ENCODE data around the gene TNS1.

TNS1 gene

GRCh38 chr2:217916504-217917254, 86.1 kb downstream of the TNS1 start:
- H3K9me3 Mint-ChIP-seq = no peaks in the 10 kb centered on the region
- H3K4me3 Mint-ChIP-seq = no peak overlapping the region
- H3K27ac Mint-ChIP-seq = no peak overlapping the region
- H3K36me3 Mint-ChIP-seq (ENCODE audit: low read depth) = no peaks in the 10 kb centered on the region
- ATAC-seq (no peak), DNase-seq (no peak)
- no peaks in the 10 kb centered on the region for H3K27me3 Mint-ChIP-seq
- H3K4me1 Mint-ChIP-seq = no peaks in the 10 kb centered on the region

DNA sequence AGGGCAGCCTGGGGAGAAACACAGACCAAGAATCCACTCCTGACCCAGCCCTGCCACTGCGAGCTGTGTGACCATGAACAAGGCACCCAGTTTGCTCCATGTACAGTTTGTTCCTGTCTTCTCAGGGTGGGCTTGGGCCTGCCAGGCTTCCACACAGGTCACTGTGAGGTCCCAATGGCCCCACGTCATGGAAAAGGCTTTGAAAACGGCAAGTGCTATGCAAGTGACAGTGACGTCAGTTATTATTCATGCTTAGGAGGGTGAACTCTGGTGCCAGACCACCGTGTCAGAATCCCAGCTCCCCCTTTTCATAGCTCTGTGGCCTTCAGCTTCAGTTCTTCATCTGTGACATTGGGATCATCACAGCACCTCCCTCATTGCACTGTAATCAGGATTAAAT, 87.1 kb downstream of the TNS1 start:
- DNase-seq (no peak), ATAC-seq (no peak)
- H3K9me3 Mint-ChIP-seq = no peaks in the 10 kb centered on the region
- no peaks in the 10 kb centered on the region for H3K27me3 Mint-ChIP-seq
- H3K36me3 Mint-ChIP-seq (ENCODE audit: low read depth) = no peaks in the 10 kb centered on the region
- H3K27ac Mint-ChIP-seq = no peak overlapping the region
- H3K4me3 Mint-ChIP-seq = no peak overlapping the region
- no peaks in the 10 kb centered on the region for H3K4me1 Mint-ChIP-seq

DNA sequence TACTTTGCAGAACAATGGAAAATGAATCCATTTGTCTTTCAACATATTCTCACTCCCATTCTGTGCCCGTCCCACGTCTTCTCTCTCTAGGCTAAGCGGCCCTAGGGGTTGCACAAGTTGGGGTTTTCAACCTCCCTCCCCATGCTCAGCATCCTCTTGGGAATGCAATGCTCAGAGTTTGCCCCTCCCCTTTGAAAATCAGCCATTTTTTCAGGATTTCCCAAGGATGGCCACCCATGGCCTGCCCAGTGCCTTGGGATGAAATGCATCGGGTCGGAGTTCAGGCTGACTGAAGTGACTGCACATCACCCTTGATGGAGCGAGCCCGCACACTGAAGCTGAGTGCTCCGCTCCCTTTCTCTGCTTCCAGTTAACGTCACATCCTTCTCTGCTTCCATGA, 87.9 kb downstream of the TNS1 start:
- H3K27me3 Mint-ChIP-seq = no peaks in the 10 kb centered on the region
- no peak for ATAC-seq
- H3K4me1 Mint-ChIP-seq = no peaks in the 10 kb centered on the region

GRCh38 chr2:217914078-217914477, 88.7 kb downstream of the TNS1 start:
- Mint-ChIP-seq H3K27me3 (no peaks in the 10 kb centered on the region), H3K27ac (no peak overlapping the region), H3K4me3 (no peak overlapping the region), H3K36me3 (ENCODE audit: low read depth) (no peaks in the 10 kb centered on the region), H3K4me1 (no peaks in the 10 kb centered on the region), H3K9me3 (no peaks in the 10 kb centered on the region)
- no peak for DNase-seq
- ATAC-seq = no peak

More for the DNA sequence above, 87.9 kb downstream of the TNS1 start:
- no peaks in the 10 kb centered on the region for H3K9me3 Mint-ChIP-seq
- no peak overlapping the region for H3K27ac Mint-ChIP-seq
- no peaks in the 10 kb centered on the region for H3K36me3 Mint-ChIP-seq (ENCODE audit: low read depth)
- no peak overlapping the region for H3K4me3 Mint-ChIP-seq
- no peak for DNase-seq

- no peak overlapping the region for H3K27ac Mint-ChIP-seq
- no peaks in the 10 kb centered on the region for H3K9me3 Mint-ChIP-seq
- no peaks in the 10 kb centered on the region for H3K4me1 Mint-ChIP-seq
- H3K36me3 Mint-ChIP-seq (ENCODE audit: low read depth) = no peaks in the 10 kb centered on the region
- DNase-seq = no peak
- no peak overlapping the region for H3K4me3 Mint-ChIP-seq
- ATAC-seq = no peak
- H3K27me3 Mint-ChIP-seq = no peaks in the 10 kb centered on the region
These were observed 89.4 kb downstream of the TNS1 start for GRCh38 chr2:217913436-217913835.

- Mint-ChIP-seq H3K36me3 (ENCODE audit: low read depth) (no peaks in the 10 kb centered on the region), H3K4me3 (no peak overlapping the region)
These were observed 90.4 kb downstream of the TNS1 start for GRCh38 chr2:217912098-217913024.

DNA sequence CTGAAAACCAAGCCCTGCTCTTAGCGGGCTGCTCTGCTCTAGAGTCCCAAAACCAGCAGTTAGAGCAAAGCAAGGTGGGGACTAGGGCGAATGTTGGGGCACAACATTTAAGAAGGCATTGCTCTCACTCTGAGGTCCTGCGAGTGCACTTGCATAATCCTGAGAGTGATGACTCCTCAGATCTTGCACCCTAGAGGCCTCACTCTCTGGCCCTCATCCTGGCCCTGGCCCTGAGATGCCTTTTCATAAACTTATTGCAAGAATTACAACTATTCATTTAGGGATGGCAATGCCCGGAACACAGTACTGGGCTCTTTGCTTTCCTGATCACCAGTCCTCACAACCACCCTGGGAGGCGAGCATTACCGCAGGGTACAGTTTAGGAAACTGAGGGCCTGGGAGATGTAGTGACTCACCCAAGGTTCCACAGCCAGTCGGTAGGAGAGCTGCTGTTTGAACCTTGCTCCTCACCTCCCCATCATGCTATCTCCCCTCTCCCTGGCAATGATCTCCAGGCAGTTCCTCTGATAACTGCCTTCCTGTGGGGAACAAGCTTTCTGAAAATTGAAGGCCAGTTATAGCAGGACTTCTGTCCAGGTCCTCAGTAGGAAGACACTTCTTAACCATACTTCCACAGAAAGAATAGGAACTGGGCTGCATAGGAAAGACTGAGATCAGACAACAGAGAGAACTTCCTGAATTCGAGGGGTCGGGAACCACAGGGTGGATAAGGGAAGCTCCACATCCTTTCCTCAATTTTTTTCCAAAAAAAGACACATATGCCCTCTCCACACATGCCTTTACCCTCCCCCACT, 91.3 kb downstream of the TNS1 start:
- no peaks in the 10 kb centered on the region for H3K9me3 Mint-ChIP-seq
- H3K36me3 Mint-ChIP-seq (ENCODE audit: low read depth) = no peaks in the 10 kb centered on the region
- no peak for ATAC-seq
- DNase-seq = no peak
- H3K27ac Mint-ChIP-seq = no peak overlapping the region
- no peak overlapping the region for H3K4me3 Mint-ChIP-seq
- H3K27me3 Mint-ChIP-seq = peaks cover 9% of the 10 kb centered on the region
- no peaks in the 10 kb centered on the region for H3K4me1 Mint-ChIP-seq

More at GRCh38 chr2:217912098-217913024, 90.4 kb downstream of the TNS1 start:
- Mint-ChIP-seq H3K9me3 (no peaks in the 10 kb centered on the region), H3K27ac (no peak overlapping the region), H3K27me3 (peaks cover 3% of the 10 kb centered on the region), H3K4me1 (no peaks in the 10 kb centered on the region)
- ATAC-seq = no peak
- DNase-seq = no peak

DNA sequence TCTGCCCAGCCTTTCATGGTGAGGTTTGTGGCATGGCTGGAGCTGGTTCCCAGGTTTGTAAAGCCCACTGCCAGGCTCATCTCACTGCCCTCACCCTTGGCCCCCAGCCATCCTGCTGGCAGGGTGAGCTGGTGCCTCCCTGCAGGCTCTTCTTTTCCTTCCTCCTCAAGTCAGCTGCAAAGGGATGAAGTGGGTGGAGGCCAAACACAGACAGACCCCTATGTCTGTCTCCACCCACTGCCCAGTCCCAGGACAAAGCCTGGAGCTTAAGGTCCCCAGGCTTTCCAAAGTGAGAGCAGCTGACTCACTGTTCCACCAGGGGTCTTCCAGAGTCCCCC, 92.0 kb downstream of the TNS1 start:
- H3K27ac Mint-ChIP-seq = no peak overlapping the region
- peaks cover 16% of the 10 kb centered on the region for H3K27me3 Mint-ChIP-seq
- H3K4me3 Mint-ChIP-seq = no peak overlapping the region
- no peaks in the 10 kb centered on the region for H3K9me3 Mint-ChIP-seq
- ATAC-seq (no peak), DNase-seq (no peak)
- H3K36me3 Mint-ChIP-seq (ENCODE audit: low read depth) = no peaks in the 10 kb centered on the region
- H3K4me1 Mint-ChIP-seq = peaks cover 2% of the 10 kb centered on the region

GRCh38 chr2:217909156-217909820, 93.5 kb downstream of the TNS1 start:
- H3K4me3 Mint-ChIP-seq = no peak overlapping the region
- no peaks in the 10 kb centered on the region for H3K9me3 Mint-ChIP-seq
- H3K27ac Mint-ChIP-seq = no peak overlapping the region
- peaks cover 22% of the 10 kb centered on the region for H3K27me3 Mint-ChIP-seq
- H3K36me3 Mint-ChIP-seq (ENCODE audit: low read depth) = no peaks in the 10 kb centered on the region
- DNase-seq = no peak
- peaks cover 4% of the 10 kb centered on the region for H3K4me1 Mint-ChIP-seq
- ATAC-seq = peak; percentile 13

GRCh38 chr2:217908544-217908943, 94.3 kb downstream of the TNS1 start:
- Mint-ChIP-seq H3K27ac (no peak overlapping the region), H3K4me1 (peaks cover 4% of the 10 kb centered on the region), H3K9me3 (no peaks in the 10 kb centered on the region), H3K27me3 (peaks cover 24% of the 10 kb centered on the region), H3K36me3 (ENCODE audit: low read depth) (no peaks in the 10 kb centered on the region), H3K4me3 (no peak overlapping the region)
- DNase-seq (no peak), ATAC-seq (no peak)

- no peak for ATAC-seq
- Mint-ChIP-seq H3K4me1 (peaks cover 6% of the 10 kb centered on the region), H3K27me3 (peaks cover 24% of the 10 kb centered on the region), H3K4me3 (no peak overlapping the region), H3K36me3 (ENCODE audit: low read depth) (no peaks in the 10 kb centered on the region), H3K9me3 (no peaks in the 10 kb centered on the region), H3K27ac (no peak overlapping the region)
- no peak for DNase-seq
These were observed 95.5 kb downstream of the TNS1 start for GRCh38 chr2:217907266-217907665.

DNA sequence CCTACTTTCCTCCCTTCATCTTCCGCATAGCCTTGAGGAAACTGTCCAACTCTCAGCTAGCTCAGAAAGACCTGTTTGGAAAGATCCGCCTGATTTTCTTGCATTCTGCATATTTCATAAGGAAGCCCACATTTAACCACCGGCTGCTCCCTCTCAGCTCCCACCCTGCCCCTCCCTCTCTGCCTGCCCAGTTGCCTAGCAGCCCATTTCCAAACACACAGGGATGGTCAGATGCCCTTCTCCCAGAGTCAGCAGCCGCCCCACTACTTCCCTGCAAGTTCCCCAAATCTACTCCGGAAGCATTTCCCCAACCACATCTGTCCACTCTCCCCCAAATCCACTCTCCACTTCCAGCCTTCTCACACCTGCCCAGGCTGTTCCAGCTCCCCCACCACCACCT, 96.0 kb downstream of the TNS1 start:
- Mint-ChIP-seq H3K27me3 (peaks cover 24% of the 10 kb centered on the region), H3K27ac (no peak overlapping the region), H3K4me3 (no peak overlapping the region), H3K4me1 (peaks cover 8% of the 10 kb centered on the region), H3K36me3 (ENCODE audit: low read depth) (no peaks in the 10 kb centered on the region), H3K9me3 (no peaks in the 10 kb centered on the region)
- DNase-seq (no peak), ATAC-seq (no peak)

DNA sequence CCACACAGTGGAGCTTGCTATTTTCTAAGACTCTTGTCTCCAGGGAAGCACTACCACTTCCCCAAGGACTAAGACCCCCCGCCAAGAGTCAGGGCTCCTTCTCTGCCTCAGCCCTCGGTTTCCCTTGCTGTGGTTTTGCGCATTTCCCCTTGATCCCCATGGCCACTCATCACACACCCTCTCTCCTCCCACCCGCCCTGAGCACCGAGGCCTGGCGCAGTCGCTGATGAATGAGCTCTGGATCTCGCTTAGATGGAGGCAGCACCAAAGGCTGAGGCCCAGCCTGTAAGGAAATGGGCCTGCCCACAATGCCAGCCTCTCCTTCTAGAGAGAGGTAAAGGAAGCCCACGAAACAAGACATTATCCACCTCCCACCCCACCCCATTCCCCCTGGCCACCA, 96.9 kb downstream of the TNS1 start:
- Mint-ChIP-seq H3K27me3 (peaks cover 24% of the 10 kb centered on the region), H3K9me3 (no peaks in the 10 kb centered on the region), H3K4me1 (peaks cover 10% of the 10 kb centered on the region), H3K36me3 (ENCODE audit: low read depth) (no peaks in the 10 kb centered on the region), H3K27ac (no peak overlapping the region), H3K4me3 (no peak overlapping the region)
- DNase-seq = no peak
- ATAC-seq = no peak

DNA sequence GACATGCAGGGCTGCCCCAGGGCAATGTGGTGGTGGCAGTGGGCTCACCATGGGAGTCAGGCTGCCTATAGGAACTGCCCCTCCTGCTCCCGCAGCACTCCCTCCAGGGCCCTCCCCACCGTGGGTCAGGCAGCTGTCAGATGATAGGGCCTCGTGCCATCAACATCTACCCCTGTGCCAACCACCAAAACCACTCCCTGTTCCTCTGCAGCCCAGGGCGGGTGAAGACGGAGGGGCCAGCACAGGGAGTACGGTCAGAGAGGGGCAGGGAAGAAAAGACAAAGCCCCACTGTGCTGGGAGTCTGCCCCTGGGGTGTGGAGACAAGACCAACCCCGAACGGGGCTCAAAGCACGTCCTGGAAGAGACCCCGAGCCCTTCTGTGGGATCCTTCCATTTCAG, 97.4 kb downstream of the TNS1 start:
- no peaks in the 10 kb centered on the region for H3K36me3 Mint-ChIP-seq (ENCODE audit: low read depth)
- H3K4me3 Mint-ChIP-seq = no peak overlapping the region
- no peak overlapping the region for H3K27ac Mint-ChIP-seq
- peaks cover 24% of the 10 kb centered on the region for H3K27me3 Mint-ChIP-seq
- H3K9me3 Mint-ChIP-seq = no peaks in the 10 kb centered on the region
- H3K4me1 Mint-ChIP-seq = peaks cover 10% of the 10 kb centered on the region
- ATAC-seq (peak; percentile 9), DNase-seq (no peak)
